GM11168 (cell line): ENCODE measurements around the gene BHLHA9.
"Not testable (repeated sequence)": the region's sequence is repeated elsewhere in the genome, so short reads cannot be mapped to it uniquely, and the experiment has no call there.

Experiments used
- in situ Hi-C: fragments of 300-500 bp; cut with MboI; formaldehyde crosslinking; loops from one replicate; pipeline ENCODE4 v1.12.0; 2022; ENCODE audit warnings: low sequenced_read_pairs; ENCODE audit not compliant: unreplicated experiment

The BHLHA9 gene

DNA sequence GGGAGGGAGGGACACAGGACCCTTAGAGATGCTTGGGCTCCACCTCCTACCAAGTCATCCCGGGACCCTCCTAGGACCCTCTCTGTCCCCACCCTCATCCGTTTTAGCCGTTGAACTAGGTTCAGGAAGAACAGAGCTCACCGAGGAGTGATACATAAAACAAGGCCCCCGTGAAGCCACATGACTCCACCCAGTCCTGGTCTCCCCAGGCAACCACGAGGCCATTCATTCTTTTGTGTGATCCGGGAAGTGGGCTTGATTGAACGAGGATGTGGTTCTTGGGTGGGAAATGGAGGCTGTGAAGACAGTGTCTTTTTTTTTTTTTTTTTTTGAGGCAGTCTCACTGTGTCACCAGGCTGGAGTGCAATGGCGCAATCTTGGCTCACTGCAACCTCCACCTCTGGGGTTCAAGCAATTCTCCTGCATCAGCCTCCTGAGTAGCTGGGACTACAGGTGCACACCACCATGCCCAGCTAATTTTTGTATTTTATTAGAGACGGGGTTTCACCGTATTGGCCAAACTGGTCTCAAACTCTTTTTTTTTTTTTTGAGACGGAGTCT is 24.0 kb downstream of the BHLHA9 start:
- in situ Hi-C loops = no loop called here

DNA sequence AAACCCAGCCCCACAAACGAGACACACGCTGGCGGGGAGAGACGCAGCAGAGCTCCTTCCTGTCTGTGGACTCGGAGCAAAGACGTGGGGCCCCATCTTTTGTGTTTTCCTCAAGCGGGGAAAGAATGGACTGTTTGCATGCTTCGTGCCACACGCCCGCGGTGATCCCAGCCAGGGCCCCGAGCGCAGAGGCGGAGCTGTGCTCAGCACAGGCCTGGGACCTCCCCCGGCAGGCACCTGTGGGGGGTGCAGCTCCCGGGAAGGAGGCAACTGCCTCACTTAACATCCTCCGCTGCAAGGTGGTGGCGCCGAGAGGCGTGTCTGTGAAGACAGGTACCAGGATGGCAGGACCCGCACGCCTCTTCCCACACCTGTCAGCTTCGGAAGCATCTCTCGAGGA is 28.4 kb downstream of the BHLHA9 start:
- in situ Hi-C loops = no loop called here

GRCh38 chr17:1299552-1300370 is 29.5 kb downstream of the BHLHA9 start:
- in situ Hi-C loops = no loop called here

GRCh38 chr17:1300371-1300905 is 30.2 kb downstream of the BHLHA9 start:
- in situ Hi-C loops = no loop called here

DNA sequence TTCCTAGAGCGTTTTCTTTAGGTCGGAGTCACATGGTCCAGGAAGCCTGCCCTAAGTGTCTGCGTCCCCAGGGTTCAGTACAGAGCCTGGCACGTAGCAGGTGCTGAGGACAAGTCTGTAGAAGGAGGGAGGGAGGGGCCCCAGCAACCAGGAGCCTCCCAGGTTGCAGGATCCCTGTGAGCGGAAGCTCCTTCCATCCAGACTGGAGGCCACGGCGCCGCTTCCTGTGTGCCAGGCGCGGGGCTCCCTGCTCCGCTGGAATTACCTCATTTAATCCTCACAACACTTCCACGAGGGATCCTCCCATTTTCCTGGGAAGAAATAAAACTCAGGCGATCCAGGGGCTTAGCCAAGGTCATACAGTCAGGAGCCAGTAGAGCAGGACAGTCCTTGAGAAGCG is 31.3 kb downstream of the BHLHA9 start:
- in situ Hi-C loops = no loop called here

DNA sequence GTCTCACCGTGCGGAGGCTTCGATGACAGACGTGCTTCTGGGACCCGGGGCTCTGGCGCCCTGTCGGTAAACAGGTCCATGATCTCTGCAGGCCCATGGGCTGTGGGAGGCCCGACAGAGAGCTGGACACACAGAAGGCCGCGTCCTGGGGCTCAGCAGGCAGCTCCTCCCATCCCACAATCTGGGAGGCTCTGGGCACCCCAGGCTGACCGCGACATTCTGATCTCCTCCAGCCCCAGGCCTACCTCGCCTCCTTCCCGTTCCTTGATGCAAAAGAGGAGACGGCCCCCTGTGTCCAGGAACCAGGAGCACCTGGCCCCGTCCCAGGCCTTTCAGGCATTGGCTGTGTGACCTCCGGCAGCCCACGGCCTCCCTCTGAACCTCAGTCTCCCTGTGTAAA is 32.5 kb downstream of the BHLHA9 start:
- in situ Hi-C loops = no loop called here

DNA sequence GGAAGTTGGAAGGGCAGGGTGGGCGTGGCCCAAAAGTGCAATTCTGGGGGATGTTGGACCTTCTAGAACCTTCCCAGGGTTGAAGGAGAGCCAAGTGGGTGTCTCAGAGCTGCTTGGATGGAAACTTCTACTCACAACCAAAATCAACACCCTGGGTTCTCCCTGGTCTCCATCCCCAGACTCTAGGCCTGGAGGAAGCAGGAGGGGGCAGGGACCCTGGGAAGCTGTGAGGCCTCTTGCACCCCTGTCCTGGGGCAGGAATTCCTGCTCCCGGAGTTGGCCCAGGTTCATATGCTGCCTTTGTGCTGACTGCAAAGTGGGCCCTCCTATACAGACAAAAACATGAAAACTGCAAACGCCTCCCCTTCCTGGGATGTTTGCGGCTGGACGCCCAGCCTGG is 34.3 kb downstream of the BHLHA9 start:
- in situ Hi-C loops = no loop called here

GRCh38 chr17:1304962-1305563 is 34.8 kb downstream of the BHLHA9 start:
- in situ Hi-C loops = no loop called here

DNA sequence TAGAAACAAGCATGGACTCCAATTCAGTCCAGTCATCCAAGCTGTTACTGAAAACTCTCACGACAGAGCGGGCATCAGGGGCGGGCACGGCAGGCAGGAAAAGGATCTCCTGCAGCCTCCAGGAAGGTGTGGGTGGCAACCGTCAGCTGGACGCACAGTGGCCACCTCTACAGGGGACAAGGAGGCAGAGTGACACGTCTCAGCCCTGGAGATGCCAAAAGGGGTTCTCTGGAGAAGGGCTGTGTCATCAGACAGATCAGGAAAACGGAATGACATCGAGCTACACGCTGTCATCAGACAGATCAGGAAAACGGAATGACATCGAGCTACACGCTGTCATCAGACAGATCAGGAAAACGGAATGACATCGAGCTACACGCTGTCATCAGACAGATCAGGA is 37.6 kb downstream of the BHLHA9 start:
- in situ Hi-C loops = not testable (repeated sequence)

DNA sequence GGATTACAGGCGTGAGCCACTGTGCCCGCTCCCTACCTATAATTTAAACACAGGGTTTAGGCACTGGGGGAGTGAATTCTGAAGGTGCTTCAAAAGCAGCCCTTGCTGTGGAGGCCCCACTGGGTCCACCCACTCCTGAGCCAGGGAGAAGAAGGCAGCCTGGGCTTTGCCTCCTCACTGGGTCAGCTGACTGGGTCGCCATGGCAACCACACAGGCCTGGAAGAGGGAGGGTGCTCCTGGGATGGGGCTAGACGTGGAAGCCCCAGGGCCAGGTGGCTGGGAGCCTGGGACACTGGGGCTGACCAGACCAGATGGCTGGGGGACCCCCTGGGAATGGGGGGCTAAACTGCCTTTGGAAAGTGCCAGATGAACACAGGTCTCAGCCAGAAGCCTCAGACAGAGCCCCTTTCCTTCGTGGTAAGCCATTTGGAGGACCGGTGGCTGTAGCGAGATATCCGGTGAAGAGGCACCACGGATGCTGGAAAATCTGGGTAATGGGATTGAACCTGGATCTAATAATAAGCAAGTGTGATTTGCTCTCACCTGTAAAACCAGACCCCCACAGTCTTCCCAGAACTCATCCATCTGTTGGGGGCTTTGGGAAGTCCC is 42.1 kb downstream of the BHLHA9 start:
- in situ Hi-C loops = no loop called here

- in situ Hi-C loops = no loop called here
These were observed 43.2 kb downstream of the BHLHA9 start for GRCh38 chr17:1313270-1314005.

GRCh38 chr17:1315409-1315808 is 45.2 kb downstream of the BHLHA9 start:
- in situ Hi-C loops = no loop called here

- in situ Hi-C loops = no loop called here
These were observed 45.7 kb downstream of the BHLHA9 start for GRCh38 chr17:1315891-1316403.
